Colon (tissue), 2 donors: ENCODE measurements around the gene TMEM150C.
"Not testable (repeated sequence)": the region's sequence is repeated elsewhere in the genome, so short reads cannot be mapped to it uniquely, and the experiment has no call there.

Experiments
- FAIRE-seq: peaks from 2 replicates; lab custom pipeline; 2012; peaks lifted over from hg19 to GRCh38; lab: Jason Lieb, UNC
- donor health status: control.
- donor health status: control.

Gene TMEM150C

GRCh38 chr4:82569076-82569475 is 7.3 kb upstream of the TMEM150C start:
- no peak for FAIRE-seq

DNA sequence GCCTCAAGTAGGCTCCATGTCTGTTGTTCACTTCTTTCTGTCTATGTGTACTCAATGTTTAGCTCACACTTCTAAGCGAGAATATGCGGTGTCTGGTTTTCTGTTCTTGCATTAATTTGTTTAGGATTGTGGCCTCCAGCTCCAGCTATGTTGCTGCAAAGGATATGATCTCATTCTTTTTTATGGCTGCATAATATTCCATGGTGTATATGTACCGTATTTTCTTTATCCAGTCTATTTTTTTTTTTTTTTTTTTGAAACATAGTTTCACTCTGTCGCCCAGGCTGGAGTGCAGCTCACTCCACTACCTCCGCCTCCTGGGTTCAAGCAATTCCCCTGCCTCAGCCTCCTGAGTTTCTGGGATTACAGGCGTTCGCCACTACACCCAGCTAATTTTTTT is 5.7 kb upstream of the TMEM150C start:
- no peak for FAIRE-seq

GRCh38 chr4:82562564-82562854 is 721 bp upstream of the TMEM150C start:
- FAIRE-seq: no peak

- FAIRE-seq: no peak
Observed at GRCh38 chr4:82560853-82561785, 669 bp downstream of the TMEM150C start.

- no peak for FAIRE-seq
Observed at GRCh38 chr4:82559735-82560120, 2.1 kb downstream of the TMEM150C start.

- FAIRE-seq: not testable (repeated sequence)
Observed at GRCh38 chr4:82559090-82559734, 2.6 kb downstream of the TMEM150C start.

DNA sequence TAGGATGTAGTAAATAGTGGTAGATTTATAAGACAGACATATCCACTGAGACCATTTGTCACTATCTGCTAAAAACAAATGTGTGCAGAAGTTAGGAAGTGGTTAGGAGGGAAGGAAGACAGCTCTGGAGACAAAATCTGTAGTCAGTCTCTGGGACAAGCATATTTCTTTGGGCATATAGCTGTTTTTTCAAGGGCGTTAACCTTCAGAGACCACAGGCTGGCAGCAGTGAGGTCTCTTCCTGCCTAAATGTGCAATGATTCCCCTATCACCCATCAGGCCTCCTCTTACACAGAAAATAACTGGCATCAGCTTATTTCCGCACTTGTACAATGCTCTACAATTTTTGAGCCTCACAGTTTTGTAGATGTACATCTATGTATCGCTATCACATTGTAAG is 6.5 kb downstream of the TMEM150C start:
- FAIRE-seq: no peak

DNA sequence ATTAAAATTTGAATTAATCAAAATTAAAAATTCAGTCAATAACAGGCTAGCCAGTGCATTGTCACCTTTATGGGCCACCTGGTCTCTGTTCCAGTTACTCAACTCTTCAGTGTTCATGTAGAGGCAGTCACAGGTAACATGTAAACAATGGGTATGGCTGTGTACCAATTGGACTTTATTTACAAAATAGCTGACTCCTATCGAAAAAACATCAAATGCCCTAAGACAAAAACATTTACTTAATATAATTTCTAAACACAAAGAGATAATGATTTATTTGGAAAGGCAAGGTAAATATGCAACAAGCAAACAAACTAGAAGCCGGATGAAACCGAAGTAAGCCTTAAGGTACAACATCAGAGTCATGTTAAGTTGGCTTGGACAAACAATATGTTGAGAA is 8.8 kb downstream of the TMEM150C start:
- FAIRE-seq: no peak

DNA sequence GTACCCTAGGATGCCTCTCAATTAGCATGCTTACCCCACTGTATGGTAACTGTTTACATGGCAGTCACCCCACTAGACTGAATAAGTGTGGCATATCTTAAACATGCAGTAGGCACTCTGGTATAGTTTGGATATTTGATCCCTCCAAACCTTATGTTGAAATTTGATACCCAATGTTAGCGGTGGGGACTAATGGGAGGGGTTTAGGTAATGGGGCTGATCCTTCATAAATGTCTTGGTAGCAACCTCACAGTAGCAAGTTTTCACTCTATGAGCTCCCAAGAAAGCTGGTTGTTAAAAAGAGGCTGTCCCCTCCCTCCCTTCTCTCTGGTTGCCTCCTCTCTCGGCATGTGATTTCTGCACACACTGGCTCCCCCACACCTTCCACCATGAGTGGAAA is 10.1 kb downstream of the TMEM150C start:
- FAIRE-seq: no peak

DNA sequence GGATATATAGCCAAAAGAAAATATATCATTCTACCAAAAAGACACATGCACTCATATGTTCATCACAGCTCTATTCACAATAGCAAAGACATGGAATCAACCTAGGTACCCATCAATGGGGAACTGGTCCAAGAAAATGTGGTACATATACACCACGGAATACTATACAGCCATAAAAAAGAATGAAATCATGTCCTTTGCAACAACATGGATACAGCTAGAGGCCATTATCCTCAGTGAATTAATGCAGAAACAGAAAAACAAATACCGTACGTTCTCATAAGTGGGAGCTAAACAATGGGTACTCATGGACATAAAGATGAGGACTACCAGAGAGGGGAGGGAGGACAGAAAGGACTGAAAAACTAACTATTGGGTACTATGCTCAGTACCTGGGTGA is 13.9 kb downstream of the TMEM150C start:
- FAIRE-seq: not testable (repeated sequence)

DNA sequence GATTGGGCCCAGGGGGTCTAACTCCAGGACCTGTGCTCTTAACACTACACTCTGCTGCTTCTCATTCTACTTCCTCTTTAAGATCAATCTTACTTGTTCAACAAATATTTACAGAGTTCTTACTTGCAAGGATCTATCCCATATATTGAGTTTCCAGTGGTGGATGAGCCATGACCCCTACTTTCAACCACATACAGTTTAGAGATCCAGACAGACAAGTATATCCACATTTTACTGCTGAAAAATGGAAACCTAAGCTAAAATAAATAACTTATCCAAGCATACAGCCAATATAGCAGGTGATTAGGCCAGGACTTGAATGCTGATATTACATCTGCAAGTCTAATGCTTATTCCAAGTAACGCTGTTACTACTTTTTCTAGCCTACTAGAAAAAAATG is 18.7 kb downstream of the TMEM150C start:
- no peak for FAIRE-seq

- FAIRE-seq: no peak
Observed at GRCh38 chr4:82542642-82543041, 19.1 kb downstream of the TMEM150C start.

DNA sequence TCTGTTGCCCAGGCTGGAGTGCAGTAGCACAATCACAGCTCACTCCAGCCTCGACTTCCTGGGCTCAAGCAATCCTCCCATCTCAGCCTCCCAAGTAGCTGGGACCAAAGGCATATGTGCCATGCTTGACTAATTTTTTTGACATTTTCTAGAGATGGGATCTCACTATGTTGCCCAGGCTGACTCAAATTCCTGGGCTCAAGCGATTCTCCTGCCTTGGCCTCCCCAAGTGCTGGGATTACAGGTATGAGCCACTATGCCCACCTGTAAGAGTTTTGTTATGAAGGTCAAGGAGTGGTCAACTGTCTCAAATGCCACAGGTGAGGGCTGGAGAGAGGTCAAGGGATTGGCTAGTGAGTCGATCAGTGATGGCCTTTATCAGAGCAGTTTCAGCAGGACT is 32.5 kb downstream of the TMEM150C start:
- no peak for FAIRE-seq

DNA sequence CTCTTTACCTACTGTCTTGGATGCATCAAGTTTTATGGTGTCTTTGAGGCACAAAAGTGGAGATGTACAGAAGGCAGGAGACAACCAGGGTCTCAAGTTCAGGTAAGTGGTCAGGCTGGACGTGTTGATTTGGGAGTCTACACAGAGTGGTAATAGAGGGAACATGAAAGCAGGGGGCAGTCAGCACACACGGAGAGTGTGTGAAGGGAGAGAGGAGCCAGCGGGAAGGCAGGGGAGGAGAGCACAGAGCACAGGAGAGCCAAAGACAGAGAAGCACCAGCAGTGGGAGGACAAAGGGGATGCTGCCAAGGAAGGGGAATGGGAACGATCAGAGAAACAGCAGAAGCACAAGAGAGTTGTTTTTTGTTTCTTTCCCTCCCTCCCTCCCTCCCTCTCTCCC is 32.9 kb downstream of the TMEM150C start:
- no peak for FAIRE-seq

GRCh38 chr4:82528074-82528473 is 33.7 kb downstream of the TMEM150C start:
- no peak for FAIRE-seq

GRCh38 chr4:82525307-82525911 is 36.4 kb downstream of the TMEM150C start:
- no peak for FAIRE-seq

DNA sequence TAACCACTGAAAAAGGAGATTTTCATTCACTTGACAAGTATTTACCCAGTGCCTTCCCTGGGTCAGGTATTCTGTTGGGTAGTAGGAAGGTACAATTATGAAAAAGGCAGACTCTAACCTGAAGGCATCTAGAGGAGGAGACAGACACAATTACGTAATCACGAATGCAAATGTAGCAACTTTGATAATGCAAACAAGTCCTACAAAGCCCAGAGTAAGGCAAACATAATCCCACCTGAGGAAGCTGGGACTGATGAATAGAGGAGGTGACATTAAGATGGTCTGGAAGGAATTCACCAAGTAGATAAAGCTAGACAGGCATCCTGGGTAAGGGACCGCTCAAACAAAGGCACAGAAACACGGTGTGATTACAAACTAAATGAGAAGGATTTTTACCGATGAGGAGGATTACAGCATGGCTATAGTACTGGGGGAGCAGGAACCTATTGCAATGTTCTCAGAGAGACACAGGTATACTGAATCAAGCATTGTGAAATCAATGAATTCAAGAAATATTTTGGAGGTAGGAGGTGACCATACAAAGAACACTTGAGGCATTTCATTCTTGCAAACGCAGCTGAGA is 37.1 kb downstream of the TMEM150C start:
- no peak for FAIRE-seq

GRCh38 chr4:82523179-82523578 is 38.6 kb downstream of the TMEM150C start:
- no peak for FAIRE-seq

- FAIRE-seq: no peak
Observed at GRCh38 chr4:82522472-82522871, 39.3 kb downstream of the TMEM150C start.

- no peak for FAIRE-seq
Observed at GRCh38 chr4:82521283-82521682, 40.5 kb downstream of the TMEM150C start.

- FAIRE-seq: no peak
Observed at GRCh38 chr4:82519776-82520175, 42.0 kb downstream of the TMEM150C start.

DNA sequence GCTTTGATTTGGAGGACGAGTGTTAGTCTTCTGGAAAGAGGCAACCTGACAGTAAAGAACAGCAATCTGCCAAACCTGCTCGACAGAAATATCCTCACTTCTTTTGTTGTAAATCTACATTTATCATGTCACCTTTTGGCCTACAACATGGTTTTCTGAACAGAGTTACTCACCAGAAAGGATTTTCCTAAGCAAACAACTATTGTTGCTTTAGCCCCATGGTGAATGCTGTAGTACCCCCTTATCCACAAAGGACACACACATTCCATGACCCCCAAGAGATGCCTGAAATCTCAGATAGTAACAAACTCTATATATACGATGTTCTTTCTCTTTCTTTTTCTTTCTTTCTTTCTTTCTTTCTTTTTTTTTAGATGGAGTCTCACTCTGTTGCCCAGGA is 42.7 kb downstream of the TMEM150C start:
- FAIRE-seq: no peak

DNA sequence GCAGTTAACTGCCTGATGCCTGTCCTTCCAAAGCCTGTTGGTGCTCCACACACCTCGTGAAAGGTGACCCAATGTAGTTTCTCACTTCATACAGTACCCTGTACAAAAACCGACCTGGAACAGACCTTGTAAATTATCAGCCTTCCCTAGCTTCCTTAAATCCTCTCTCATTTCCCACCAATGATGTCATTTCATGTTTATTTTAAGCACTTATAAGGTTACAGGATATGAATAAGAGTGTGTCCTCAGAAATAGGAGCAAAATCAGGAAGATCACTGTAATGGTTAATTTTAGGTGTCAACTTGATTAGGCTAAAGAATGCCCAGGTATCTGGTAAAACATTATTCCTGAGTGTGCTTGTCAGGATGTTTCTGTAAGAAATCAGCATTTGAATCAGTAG is 44.7 kb downstream of the TMEM150C start:
- FAIRE-seq: no peak
